Body of pancreas (tissue), 4 donors: ENCODE data around the gene GALNT9. TPM values are rescaled to one million over a fixed set of nuclear protein-coding genes. Genes with fewer than 3 reads are reported as not detected.

ENCODE experiments used
- ATAC-seq: fragments of 150-250 bp; one replicate; pipeline ENCODE4 v1.9.1; 2016
- DNase-seq, 4 donors: peaks; one replicate each; pipeline ENCODE4 v3.0.0-alpha.2; 2019
- H3K27ac ChIP-seq, 4 donors: fragments of 200-600 bp; sonication (generic); 1 replicate in 3 of 4; 2 replicates in 1 of 4; pipeline versions ENCODE4 v1.5.1 to v1.6.1; 2016 to 2019; ENCODE audit warnings: mild to moderate bottlenecking in 1 of 4, mixed read lengths in 1 of 4, moderate library complexity in 1 of 4
- H3K27me3 ChIP-seq, 2 donors: fragments of 200-600 bp; sonication (generic); one replicate each; pipeline ENCODE4 v1.6.0; 2016; ENCODE audit warnings: mild to moderate bottlenecking in 1 of 2
- H3K36me3 ChIP-seq, 2 donors: fragments of 200-600 bp; sonication (generic); replicated peaks in 1 of 2; 2 replicates each; pipeline ENCODE4 v1.5.1; 2016; ENCODE audit warnings: low read depth in 2 of 2; ENCODE audit not compliant: insufficient read depth in 1 of 2
- H3K4me1 ChIP-seq: fragments of 200-600 bp; sonication (generic); one replicate; pipeline ENCODE4 v1.6.0; 2016
- H3K4me3 ChIP-seq, 2 donors: fragments of 200-600 bp; sonication (generic); 1 replicate in 1 of 2; 2 replicates in 1 of 2; pipeline ENCODE4 v1.5.1; 2016 to 2019
- H3K9me3 ChIP-seq, 3 donors: fragments of 200-600 bp; sonication (generic); 1 replicate in 2 of 3; 2 replicates in 1 of 3; pipeline ENCODE4 v1.5.1; 2016
- CTCF ChIP-seq, 7 experiments: fragments of 450-650 bp in 4 of 7; fragments of 200-600 bp in 3 of 7; sonication (generic) in 3 of 7; IDR thresholded peaks; one replicate each; pipeline ENCODE4 v1.5.1; 2016 to 2019; ENCODE audit warnings: antibody characterized with exemption in 7 of 7
- POLR2A ChIP-seq, 3 donors: fragments of 450-650 bp; IDR thresholded peaks; one replicate each; pipeline ENCODE4 v1.6.1; 2016; ENCODE audit warnings: antibody characterized with exemption in 3 of 3, mild to moderate bottlenecking in 2 of 3
- WGBS, 2 donors: methylation state at CpG; one replicate each; pipeline ENCODE4 v1.1.5; 2017; 5-methylcytosine and 5-hydroxymethylcytosine counted together
- intact Hi-C: fragments of 100-400 bp; cut with DNase I; formaldehyde crosslinking; loops from one replicate; pipeline ENCODE4 v1.15.1; 2023
- total RNA-seq, 2 donors: library from RNA; depleted of rRNA; stranded (reverse); fragments of >200 nt; gene quantifications; one replicate each; pipeline ENCODE4 v1.1.0, GENCODE V29; 2016

Gene GALNT9
- total RNA-seq, 2 donors from 2014 or later = not detected

GRCh38 chr12:132153501-132154340, 175.7 kb downstream of the GALNT9 start:
- Histone ChIP-seq H3K27ac (no peak overlapping the region), H3K36me3 (peaks cover 0 to 3% of the 10 kb centered on the region in 2 donors), H3K9me3 (no peaks in the 10 kb centered on the region), H3K4me1 (peaks cover 8% of the 10 kb centered on the region), H3K27me3 (no peaks in the 10 kb centered on the region), H3K4me3 (no peak overlapping the region)
- TF ChIP-seq POLR2A (IDR thresholded peaks at IDR 0.05) = peak in 1 of 3 donors; percentile 7
- peak; percentile 77 to 90 (median 84) for TF ChIP-seq CTCF (IDR thresholded peaks at IDR 0.05)
- intact Hi-C loops = loop anchor here (10.0 kb wide), 1 partner anchor 461 kb away; the partner anchor contains the start of genes LRCOL1 and P2RX2
- ATAC-seq = peak; percentile 90
- WGBS, 2 donors = 38 to 55% methylated on average over 22 to 34 of the region's 41 CpGs
- DNase-seq = peak; percentile 64 to 77 (median 66)

GRCh38 chr12:132152953-132153352, 176.4 kb downstream of the GALNT9 start:
- Histone ChIP-seq H3K9me3 (no peaks in the 10 kb centered on the region), H3K27ac (no peak overlapping the region), H3K36me3 (peaks cover 0 to 3% of the 10 kb centered on the region in 2 donors), H3K4me1 (peaks cover 8% of the 10 kb centered on the region), H3K27me3 (no peaks in the 10 kb centered on the region), H3K4me3 (no peak overlapping the region)
- intact Hi-C loops = loop anchor here (10.0 kb wide), 1 partner anchor 462 kb away; the partner anchor contains the start of genes LRCOL1 and P2RX2
- no peak for TF ChIP-seq CTCF (IDR thresholded peaks at IDR 0.05)
- no peak for TF ChIP-seq POLR2A (IDR thresholded peaks at IDR 0.05)
- ATAC-seq (no peak), DNase-seq (no peak)
- 84 to 90% methylated on average over 12 to 20 of the region's 20 CpGs for WGBS, 2 donors

GRCh38 chr12:132152411-132152821, 177.0 kb downstream of the GALNT9 start:
- 83 to 91% methylated on average over 1 to 9 of the region's 9 CpGs for WGBS, 2 donors
- H3K27ac ChIP-seq = no peak overlapping the region
- intact Hi-C loops = loop anchor here (10.0 kb wide), 1 partner anchor 462 kb away; the partner anchor contains the start of genes LRCOL1 and P2RX2
- DNase-seq (no peak), ATAC-seq (no peak)
- TF ChIP-seq POLR2A (IDR thresholded peaks at IDR 0.05) = no peak
- H3K36me3 ChIP-seq = peaks cover 0 to 3% of the 10 kb centered on the region in 2 donors
- peaks cover 8% of the 10 kb centered on the region for H3K4me1 ChIP-seq
- H3K4me3 ChIP-seq = no peak overlapping the region
- H3K9me3 ChIP-seq = no peaks in the 10 kb centered on the region
- no peaks in the 10 kb centered on the region for H3K27me3 ChIP-seq

GRCh38 chr12:132151766-132152410, 177.5 kb downstream of the GALNT9 start:
- ATAC-seq (no peak), DNase-seq (no peak)
- Histone ChIP-seq H3K36me3 (peaks cover 0 to 1% of the 10 kb centered on the region in 2 donors), H3K27me3 (no peaks in the 10 kb centered on the region), H3K27ac (no peak overlapping the region), H3K4me1 (peaks cover 8% of the 10 kb centered on the region), H3K9me3 (no peaks in the 10 kb centered on the region), H3K4me3 (no peak overlapping the region)
- intact Hi-C loops = loop anchor here (10.0 kb wide), 1 partner anchor 463 kb away; the partner anchor contains the start of genes LRCOL1 and P2RX2
- TF ChIP-seq POLR2A (IDR thresholded peaks at IDR 0.05) (no peak), CTCF (IDR thresholded peaks at IDR 0.05) (no peak)
- 91 to 98% methylated on average over 19 to 21 of the region's 32 CpGs for WGBS, 2 donors
